Suprapubic skin (tissue), 4 donors: ENCODE results near the gene DIP2C.

Experiments
- CTCF ChIP-seq, 2 donors: fragments of 200-600 bp in 1 of 2; fragments of 450-650 bp in 1 of 2; sonication (generic) in 1 of 2; IDR thresholded peaks; one replicate each; pipeline ENCODE4 v1.5.1; 2016 to 2019; ENCODE audit warnings: antibody characterized with exemption in 2 of 2, mild to moderate bottlenecking in 1 of 2, moderate library complexity in 1 of 2
- EP300 ChIP-seq: sonication (generic); formaldehyde crosslinking; IDR thresholded peaks from one replicate; pipeline ENCODE4 v1.6.1; 2017; ENCODE audit warnings: antibody characterized with exemption
- POLR2A ChIP-seq, 2 donors: fragments of 450-650 bp; IDR thresholded peaks; one replicate each; pipeline ENCODE4 v1.6.1; 2017; ENCODE audit warnings: antibody characterized with exemption in 2 of 2, mild to moderate bottlenecking in 2 of 2, moderate library complexity in 2 of 2
- POLR2AphosphoS5 ChIP-seq, 3 donors: sonication (generic); formaldehyde crosslinking; IDR thresholded peaks; one replicate each; pipeline ENCODE4 v1.6.1; 2017; ENCODE audit warnings: antibody characterized with exemption in 3 of 3

GRCh38 chr10:673492-673891 is 16.0 kb downstream of the DIP2C start:
- TF ChIP-seq POLR2AphosphoS5 (IDR thresholded peaks at IDR 0.05), result no peak
- TF ChIP-seq CTCF (IDR thresholded peaks at IDR 0.05), result no peak
- no peak for TF ChIP-seq POLR2A (IDR thresholded peaks at IDR 0.05)
- no peak for TF ChIP-seq EP300
